ENCODE measurements around the gene GOLPH3L.
"Not testable (repeated sequence)": the region's sequence is repeated elsewhere in the genome, so short reads cannot be mapped to it uniquely, and the experiment has no call there.

The GOLPH3L gene

GRCh38 chr1:150613061-150613920, 83.7 kb downstream of the GOLPH3L start:
- peak; percentile 72 for DNase-seq

GRCh38 chr1:150612014-150612345, 85.0 kb downstream of the GOLPH3L start:
- no peak for DNase-seq

- no peak for DNase-seq
These were observed 86.4 kb downstream of the GOLPH3L start for GRCh38 chr1:150610576-150610975.

DNA sequence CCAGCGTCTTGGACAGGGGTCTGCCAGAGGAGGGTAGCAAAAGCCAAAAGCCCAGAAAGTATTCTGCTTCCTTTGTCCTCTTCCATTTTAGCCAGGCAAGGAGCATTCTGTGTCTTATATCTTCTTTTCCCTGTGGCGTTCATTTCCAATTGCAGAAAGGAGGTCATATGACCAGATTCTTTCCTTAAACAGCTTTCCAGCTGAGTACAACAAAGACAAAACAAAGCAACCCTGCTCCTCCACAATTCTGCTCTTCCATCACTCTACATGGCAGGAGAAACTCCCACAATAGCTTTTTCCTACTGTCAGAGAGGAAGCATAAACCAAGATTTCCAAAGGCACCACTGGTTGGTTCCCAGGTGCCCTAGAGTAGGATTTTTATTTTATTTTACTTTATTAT, 87.2 kb downstream of the GOLPH3L start:
- no peak for DNase-seq

DNA sequence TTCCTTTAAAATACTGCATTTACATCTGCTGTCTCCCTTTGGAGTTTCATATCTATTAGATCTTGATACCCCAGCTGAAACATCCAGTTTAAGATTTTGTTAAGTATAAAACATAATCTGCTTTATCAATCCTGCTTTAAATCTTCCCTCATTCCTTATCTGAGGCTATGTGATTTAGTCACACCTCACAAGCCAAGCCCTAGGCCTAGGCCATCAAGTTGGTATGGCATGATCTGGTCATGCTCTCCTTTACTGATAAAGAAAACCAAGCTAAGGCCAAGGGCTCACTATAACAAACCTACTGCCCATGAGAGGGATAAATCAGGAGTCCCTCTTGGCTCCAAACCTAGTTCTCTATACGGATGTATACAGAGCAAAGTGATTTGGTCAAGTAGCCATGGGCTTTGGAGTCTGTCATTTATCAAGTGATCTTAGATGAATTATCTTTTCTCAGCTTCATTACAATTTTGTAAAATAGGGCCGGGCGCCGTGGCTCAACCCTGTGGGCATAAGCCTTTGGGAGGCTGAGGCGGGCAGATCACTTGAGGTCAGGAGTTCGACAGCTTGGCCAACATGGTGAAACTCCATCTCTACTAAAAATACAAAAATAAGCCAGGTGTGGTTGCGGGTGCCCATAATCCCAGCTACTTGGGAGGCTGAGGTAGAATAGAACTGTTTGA, 90.4 kb downstream of the GOLPH3L start:
- DNase-seq = no peak

DNA sequence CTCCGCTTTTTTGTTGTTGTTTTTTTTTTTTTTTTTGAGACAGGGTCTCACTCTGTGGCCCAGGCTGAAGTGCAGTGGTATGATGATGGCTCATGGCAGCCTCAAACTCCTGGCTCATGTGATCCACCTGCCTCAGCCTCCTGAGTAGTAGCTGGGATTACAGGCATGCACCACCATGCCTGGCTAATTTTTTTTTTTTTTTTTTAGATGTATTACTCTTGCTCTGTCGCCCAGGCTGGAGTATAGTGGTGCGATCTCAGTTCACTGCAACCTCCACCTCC, 91.6 kb downstream of the GOLPH3L start:
- not testable (repeated sequence) for DNase-seq

- no peak for DNase-seq
These were observed 92.7 kb downstream of the GOLPH3L start for GRCh38 chr1:150604226-150604588.

DNA sequence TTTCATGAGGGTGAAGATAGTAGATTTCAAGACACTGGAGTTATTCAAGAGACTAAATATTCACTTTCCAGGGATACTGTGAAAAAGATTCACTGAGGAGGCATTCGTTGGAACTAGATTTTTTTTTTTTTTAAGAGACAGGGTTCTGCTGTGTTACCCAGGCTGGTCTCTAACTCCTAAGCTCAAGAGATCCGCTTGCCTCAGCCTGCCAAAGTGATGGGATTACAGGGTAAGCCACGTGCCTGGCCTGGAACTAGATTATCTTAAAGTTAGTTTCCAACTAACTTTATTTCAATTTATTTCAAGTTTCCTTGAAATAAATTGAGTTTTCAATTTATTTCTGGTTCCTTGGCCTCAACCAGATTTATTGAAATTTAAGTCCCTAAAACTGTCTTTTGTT, 93.2 kb downstream of the GOLPH3L start:
- no peak for DNase-seq

DNA sequence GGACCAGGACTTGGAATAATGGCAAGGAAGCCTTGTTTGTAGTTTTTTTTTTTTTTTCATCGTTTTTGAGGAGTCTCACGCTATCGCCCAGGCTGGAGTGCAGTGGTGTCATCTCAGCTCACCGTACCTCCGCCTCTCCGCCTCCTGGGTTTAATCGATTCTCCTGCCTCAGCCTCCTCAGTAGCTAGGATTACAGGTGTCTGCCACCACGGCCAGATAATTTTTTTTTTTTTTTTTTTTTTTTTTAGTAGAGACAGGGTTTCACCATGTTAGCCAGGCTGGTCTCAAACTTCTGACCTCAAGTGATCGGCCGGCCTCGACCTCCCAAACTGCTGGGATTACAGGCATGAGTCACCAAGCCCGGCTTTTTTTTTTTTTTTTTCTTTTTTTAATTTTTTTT, 94.6 kb downstream of the GOLPH3L start:
- DNase-seq = not testable (repeated sequence)

DNA sequence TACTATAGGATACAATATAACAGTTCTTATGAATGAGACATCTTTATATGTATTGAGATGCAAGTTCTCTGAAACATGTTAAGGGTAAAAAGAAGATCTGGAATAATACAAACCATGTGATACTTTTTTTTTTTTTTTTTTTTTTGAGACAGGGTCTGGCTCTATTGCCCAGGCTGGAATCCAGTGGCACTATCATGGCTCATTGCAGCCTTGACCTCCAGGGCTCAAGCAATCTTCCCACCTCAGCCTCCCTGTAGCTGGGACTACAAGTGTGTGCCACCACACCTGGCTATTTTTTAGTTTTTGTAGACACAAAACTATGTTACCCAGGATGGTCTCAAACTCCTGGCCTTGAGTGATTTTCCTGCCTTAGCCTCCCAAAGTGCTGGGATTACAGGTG, 95.4 kb downstream of the GOLPH3L start:
- no peak for DNase-seq

GRCh38 chr1:150598346-150598745, 98.6 kb downstream of the GOLPH3L start:
- DNase-seq = not testable (repeated sequence)

- no peak for DNase-seq
These were observed 100.0 kb downstream of the GOLPH3L start for GRCh38 chr1:150596976-150597375.

All from CD4-positive, alpha-beta T cell treated with Interleukin-15 for 1 hour (primary cell).